SU-DHL-6 (cell line): Measurements from ENCODE around the gene HMG20A.

ENCODE experiments used
- CTCF ChIP-seq: fragments of 200-600 bp; sonication (generic); IDR thresholded peaks from one replicate; pipeline ENCODE4 v1.5.1; 2017; ENCODE audit warnings: antibody characterized with exemption, mild to moderate bottlenecking, low read length, moderate library complexity; ENCODE audit not compliant: insufficient read depth, poor library complexity, severe bottlenecking
- EZH2phosphoT487 ChIP-seq: fragments of 200-600 bp; sonication (generic), shearing (Covaris generic); conservative IDR thresholded peaks from 2 replicates; pipeline ENCODE4 v1.6.1; 2018; ENCODE audit warnings: mild to moderate bottlenecking, antibody characterized with exemption, low read length, moderate library complexity, mixed read lengths

DNA sequence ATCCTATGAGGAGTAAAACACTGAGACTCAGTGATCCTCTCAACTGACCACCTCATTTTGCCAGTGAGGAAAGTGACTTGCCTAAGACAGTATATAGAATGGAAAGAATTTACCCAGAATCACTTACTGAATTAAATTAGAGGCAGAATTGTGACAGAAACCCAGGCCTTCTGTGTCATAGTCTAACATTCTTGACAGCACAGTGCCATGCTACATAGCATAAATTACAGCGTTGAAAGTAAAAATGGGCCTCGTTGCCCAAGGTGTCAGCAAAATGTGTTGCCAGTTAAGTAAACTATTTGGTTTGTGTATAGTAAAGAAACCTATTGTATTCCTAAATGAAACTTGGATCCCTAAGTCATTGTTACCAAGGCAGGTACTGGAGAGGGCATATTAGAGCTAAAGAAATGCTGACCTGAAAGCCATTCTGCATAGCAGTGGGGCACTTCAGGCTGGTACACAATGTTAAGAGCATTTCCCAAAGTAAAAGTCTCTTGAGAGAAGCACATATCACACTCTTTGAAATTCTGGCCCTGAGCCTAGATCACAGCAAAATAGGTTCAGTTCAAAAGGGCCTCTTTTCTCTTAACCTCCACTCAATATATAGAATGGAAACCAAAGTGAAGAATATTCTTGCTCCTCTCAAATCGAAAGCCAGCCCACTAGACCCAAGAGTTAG is 53.8 kb downstream of the HMG20A start:
- TF ChIP-seq EZH2phosphoT487 (no peak), CTCF (no peak)
